NCI-H69 (cell line): ENCODE data around the gene CERS3.

ENCODE experiments used
- DNase-seq: peaks from one replicate; lab custom pipeline; 2025; lab: John Stamatoyannopoulos, UW

CERS3 gene

DNA sequence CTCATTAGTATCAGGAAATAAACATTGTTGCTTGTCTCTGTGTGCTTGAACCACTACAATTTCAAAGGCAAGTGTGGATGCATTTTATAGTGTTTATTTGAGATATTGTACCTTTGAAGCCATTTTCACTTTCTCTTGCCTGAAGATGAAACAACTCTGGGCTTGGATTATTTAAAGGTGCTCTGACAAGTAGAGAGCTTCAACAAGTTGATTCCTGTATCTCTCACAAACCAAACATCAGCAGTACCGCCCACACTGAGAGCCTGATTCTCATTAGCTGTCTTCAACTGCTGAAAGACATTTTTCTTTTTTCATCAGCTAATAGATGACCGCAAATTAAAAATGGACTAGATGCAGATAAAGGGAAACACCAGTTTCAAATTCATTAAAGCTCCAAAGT is 806 bp upstream of the CERS3 start:
- no peak for DNase-seq

DNA sequence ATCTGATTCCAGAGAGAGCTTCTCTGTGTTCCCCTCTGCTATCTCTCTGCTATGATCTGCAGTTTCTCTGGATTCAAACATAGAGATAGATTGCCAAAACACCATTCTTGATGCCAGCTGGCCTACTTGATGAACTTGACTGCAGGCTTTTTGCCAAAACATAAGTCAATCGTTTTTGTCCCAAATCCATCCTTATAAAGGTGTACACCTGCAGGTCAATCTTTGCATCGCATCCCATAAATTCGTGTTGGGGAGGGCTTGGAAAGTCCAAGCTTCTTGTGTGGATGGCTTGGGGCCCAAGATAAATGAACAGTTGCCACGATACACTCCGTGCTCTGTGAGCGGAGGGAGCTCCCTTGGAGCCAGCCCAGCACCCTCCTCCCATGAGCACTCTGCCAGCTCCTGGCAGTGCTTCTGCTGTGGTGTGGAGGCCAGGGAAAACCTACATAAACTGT is 2.7 kb downstream of the CERS3 start:
- no peak for DNase-seq

DNA sequence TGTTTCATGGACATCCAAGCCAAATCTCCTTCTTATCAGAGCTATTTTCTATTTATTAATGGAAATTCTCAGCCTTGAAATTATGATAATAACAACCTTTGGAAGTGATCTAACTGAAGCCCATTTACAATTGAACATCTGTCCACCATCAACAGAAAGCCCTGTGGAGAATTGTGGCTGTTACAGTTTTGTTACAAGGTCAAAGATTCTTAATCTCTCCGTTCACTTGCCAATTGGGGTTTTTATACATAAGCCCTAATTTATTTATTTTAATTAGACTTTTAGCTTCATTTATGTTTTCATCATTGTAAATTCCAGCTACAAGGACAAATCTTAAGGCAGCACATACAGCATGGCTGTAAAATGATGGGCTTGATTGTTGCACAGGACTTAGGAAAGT is 3.3 kb downstream of the CERS3 start:
- no peak for DNase-seq

DNA sequence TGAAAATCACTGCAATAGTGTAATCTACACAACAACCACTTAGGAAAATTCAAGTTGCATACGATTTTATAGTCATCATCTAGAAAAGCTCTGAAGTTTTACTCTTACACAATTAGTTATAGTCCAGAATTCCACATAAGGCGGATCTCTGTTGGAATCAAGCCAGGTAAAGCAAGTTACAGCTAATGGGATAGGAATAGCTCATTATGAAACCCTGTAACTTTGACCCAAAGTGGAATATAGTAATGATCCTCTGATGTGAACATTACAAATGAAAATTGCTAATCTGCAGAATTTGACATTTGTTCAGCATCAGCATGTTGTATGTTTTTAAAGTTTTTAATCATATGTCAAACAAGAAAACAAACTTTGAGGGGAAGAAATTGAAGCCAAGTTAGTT is 4.4 kb downstream of the CERS3 start:
- DNase-seq = no peak

DNA sequence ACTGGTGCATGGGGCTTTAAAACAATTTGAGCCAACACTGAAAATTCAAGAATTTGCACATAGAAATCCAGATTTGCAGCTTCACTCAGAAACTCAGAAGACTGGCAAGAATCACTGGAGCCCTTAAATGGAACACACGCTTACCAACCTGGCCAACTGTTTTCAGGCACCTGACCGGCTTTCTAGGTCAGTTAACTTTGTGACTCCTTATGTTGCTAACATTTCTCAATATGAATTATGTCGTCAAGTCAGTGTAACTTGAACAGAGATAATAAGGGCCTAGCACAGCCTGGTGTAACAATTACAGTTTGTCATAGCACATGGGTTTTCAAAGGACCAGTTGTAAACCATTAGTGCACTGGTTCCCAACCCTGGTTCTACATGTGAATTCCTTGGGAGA is 6.8 kb downstream of the CERS3 start:
- no peak for DNase-seq

DNA sequence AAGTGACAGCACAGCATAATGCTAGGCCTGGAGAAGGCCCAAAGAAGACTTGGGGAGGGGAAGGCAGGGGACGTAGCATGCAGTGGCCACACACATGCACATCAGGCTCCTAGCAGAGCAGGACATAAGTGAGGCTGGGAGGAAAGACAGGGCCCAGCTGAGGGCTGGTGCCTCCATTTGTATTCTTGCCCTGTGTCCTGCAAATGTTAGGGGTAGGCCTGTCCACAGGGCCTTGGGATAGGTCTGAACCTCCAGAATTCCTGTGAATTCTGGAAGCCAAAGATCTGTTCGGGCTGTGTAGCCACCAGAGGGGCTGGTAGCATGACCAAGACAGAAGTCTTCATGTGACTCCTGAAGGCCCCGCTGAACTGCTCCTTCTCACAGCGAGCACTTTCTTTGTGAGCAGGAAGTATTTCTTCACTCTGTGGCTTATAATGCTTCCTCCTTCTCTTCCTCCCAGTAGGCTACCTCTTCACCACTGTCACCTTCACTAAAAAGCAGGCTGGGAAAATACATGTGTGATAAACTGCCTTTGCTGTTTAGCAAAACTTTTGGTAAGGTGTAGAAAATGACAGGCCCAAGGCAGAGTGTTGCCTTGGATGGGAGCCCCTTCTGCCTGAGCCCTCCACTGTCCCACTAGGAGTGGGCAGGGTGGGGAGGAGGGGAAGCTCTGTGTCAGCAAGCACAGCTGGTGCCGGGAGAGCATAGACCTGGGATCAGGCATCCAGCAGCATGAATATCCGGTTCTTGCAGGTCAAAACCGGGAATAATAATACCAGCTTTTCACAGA is 8.4 kb downstream of the CERS3 start:
- no peak for DNase-seq

DNA sequence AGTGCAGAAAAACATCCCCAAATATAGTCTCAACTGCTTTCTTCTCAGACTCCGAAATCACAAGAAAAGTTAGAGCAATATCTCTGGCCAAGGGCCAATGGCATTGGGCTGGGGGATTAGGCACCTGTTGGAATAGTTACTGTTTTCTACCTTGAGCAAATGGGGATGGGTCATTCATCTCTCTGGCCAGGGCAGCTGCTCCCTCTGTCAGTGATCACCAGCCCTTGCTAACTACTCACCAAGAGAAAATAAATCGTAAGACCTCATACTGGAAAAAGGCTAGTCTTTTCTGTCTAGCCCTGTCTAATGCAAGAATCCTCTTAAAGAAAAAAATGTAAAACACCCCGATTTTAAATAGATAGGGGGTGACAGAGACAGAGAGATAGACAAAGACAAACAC is 10.9 kb downstream of the CERS3 start:
- no peak for DNase-seq

DNA sequence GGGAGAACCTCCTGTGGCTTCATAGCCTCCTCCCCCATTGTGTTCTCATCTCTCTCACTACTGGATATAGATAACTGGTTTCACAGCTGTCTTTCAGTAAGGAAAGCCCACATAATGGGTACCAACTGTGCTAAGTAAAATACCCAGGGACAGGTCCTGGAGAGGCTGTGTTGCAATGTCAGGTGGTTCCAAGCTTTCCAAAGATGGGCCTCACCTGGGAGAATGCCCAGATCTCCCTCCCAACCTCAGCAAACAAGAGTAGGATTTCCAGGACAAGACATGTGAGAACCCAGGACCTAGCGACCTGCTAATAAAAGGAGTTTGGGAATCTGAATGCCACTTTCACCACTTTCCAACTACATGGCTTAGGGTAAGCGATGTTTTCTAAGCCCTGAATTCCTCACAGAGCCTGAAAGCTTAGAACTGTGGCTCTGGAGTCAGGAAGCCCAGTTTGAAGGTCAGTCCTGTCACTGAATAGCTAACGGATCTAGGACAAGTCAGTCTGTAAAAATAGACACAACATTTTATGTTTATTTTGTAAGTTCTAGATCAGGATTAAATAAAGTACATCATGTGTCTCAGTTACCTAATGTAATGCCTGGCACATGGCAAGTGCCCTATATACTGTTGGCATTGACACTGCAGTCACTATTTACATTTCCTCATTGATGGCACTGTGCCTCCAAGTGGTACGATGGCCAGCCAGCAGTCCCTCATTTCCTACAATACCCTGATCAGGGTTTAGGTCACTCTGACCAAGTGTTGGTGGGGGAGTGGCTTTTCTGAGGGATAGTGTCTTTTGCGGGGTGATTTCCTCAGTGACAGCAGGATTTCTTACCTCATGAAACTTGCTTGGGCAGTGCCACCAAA is 11.9 kb downstream of the CERS3 start:
- no peak for DNase-seq

DNA sequence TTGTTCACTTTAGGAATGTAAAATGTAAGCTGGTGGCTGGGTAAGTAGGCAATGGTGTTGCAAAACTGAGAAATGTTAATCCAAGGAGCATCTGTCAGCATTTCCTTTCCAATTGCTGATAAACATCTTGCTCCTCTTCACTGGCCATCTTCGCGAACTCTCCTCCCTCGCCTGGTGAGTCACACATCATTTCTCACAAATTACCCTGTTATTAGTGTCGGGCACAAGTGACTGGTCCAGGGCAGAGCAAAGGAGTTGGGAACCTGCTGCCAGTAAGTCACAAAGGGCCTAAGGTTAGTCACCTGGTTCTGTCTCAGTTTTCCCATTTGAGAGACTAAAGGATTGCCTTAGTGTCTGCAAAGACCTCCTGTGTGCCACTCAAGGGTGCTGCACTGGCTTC is 13.0 kb downstream of the CERS3 start:
- no peak for DNase-seq

DNA sequence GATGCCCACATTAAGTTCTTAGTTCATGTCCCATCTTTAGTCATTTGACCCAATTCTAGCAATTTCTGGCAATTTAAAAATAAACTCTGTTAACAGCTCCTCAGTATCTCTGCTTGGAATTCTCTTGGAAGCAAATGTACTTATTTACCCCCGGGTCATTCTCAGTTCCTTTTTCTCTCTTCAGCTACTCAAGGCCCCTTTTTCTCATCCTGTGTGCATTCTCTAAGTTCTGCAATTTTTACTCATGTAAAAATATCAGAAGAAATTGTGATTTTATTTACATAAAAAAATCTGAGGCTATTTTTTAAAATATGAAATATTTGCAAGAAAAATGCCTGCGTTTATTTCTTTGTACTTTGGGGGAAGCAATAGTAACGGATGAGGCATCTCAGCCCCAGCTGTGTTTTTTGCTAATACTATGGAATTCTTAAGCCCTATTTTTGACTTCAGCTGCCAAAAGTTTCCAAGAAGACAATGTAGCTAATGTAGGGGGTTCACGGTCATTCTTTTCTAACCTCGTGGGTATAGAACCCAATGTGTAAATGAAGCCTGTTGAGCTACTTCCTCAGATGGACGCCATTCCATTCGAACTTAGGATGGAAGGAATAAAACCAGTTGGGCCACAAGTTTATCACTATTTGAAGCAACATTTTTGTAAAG is 20.0 kb downstream of the CERS3 start:
- no peak for DNase-seq

DNA sequence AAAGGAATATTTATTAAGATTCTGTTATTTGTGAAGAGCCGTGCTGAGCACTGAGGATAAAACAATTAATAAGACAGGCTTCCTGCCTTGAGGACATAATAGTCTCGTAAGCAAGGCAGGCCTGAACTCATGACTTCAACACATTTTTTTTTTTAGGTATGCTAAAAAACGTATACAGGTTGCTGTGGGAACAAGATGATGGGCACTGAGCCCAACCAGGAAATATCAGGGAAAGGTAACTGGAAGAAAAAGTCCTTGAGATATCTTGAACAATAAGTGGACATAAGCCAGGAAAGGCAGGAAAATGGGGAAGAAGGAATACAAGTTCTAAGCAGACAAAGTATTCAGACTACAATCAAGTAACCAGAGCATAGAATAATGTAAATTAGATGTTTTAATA is 26.1 kb downstream of the CERS3 start:
- DNase-seq = no peak

DNA sequence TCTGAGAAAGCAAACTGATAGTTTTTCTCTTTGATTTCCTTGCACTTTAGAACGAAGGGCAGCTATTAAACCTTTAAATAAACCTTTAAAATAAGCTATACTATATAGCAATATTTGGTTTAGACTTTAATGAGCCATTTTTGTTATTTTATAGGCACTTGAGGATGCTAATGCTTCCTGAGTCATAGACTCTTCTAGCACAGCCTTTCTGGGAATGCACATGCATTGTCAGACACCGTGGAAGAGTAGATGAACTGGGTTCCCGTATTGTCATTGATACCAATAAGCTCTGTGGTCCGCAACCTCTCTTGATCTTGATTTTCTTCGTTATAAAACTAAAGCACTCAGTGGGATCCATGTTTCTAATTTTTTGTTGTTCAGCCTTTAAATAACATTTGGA is 27.6 kb downstream of the CERS3 start:
- DNase-seq = no peak

DNA sequence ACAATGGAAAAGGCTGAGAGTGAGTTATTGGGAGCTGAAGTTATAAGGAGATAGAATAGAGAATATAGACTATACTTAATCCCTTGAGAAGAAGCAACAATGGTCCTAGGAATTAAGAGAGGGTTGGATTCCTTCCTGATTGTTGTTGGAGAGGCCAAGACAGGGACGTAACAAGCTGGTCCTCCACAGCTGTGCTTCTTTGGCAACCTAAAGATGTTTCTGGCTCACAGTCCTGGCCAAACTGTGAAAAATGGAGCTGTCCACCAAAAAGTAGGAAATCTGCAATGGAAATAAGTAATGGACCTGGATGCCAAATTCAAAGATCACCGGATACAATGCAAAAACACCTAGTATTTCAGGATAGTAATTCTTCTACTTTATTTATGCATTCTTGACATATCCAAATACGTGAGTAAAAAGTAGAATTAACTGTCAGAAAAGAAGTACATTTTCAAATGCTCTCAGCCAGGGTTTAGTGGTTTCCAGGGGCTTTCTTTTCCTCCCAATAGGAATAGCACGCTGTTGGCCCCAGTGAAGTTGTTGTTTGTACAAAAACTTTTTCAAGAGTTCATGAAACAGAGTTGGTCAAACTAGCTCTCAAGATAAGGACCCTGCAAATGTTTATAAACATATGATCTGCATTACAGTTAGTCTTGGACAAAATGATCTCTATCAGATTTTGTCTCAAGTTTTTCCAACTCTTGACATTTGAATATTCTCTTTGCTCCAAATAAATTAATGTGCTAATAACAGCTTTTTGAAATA is 28.3 kb downstream of the CERS3 start:
- DNase-seq = no peak

DNA sequence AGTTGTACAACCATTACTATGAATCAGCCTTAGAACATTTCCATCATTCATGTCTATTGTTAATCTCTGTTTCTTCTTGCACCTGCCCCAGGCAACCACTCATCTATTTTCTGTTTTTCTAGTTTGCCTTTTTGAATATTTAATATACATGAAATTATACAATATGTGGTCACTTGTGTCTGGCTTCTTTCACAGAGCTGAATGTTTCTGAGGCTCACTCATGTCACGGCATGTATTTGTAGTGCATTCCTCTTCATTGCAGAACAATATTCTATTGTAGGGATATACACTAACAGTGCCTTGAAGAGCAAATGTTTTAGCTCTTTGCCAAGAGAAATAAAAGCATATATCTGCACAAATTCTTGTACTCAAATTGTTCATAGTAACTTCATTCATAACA is 32.9 kb downstream of the CERS3 start:
- no peak for DNase-seq

DNA sequence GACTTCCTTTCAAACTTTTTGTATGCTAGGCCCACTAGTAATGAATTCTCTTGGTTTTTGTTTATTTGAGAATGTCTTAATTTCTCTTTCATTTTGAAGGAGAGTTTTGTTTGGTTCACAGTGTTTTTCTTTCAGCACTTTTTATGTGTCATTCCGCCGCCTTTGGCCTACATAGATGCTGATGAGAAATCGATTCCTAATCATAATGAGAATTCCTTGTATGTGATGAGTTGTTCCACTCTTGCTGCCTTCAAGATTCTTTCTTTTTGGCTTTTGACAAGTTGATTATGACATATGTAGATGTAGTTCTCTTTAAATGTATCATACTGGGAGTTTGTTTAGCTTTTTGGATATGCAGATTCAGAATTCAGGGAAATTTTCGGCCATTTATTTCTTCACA is 35.5 kb downstream of the CERS3 start:
- no peak for DNase-seq

DNA sequence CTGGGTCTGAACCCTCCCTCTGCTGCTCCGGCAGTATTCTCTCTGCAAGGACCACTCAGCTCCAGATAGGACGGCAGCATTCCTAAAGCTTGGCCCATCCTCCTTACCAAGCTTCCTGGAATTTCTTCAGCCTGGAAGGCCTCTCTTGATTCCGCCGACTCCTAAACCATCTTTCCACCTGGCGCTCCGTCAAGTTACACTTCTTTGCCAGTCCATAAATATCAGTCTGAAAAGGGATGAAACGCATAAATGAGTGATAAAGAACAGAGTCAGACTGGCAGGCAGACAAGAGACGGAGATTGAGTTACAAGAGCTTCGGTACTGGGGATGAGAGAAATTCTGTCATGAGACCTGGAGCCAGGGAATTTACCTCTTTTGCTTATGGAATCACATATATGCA is 44.3 kb downstream of the CERS3 start:
- no peak for DNase-seq

DNA sequence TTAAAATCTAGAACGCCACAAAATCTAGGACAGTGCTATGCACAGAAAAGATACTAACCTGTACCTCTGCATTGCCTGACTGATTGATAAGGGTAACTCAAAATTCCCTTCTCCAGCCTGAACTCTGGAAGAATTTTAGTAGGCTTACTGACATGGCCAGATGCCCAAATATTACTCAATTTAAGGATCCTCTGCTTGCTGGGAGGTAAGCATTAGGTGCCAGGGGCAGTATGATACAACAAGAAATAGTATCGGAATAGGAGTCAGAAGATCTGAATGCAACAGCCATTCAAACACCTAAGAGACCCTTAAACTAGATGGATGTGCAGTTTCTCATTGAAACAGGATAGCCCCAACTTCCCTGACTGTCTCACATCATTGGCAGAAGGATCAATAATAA is 45.4 kb downstream of the CERS3 start:
- DNase-seq = no peak

DNA sequence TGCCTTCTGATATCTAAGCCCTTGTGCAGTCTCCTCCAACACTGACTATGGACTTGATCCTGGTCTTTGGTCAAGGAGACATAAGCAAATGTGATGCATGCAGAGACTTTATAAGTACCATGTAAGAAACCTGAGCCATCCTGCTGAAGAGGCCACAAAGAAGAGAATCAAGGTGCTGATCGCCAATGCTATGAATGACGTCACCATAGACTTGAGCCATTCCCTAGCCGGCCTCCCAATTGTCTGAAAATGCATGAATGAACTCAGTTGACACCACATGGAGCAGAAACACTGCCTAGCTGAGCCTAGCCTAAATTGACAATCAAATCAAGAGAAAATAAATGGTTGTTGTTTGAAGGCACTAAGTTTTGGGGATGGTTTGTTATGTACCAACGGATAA is 51.9 kb downstream of the CERS3 start:
- no peak for DNase-seq

DNA sequence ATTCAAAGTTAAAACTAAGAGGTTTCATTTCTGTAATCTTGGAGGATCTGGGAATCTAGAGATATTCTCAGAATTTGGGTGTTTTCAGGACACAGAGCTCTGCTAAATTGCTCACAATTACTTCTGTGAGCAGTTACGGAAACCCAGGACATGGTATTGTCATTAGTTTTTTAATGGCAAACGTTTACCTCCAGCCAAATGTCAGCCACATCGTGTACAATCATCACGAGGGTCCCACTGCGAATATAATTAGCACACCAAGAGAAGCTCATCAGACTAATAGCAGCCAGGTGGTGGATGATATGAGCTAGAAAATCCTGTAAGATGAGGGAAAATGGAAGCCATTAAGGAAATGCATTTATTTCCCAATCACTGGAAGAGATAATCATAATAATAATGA is 56.0 kb downstream of the CERS3 start:
- no peak for DNase-seq

DNA sequence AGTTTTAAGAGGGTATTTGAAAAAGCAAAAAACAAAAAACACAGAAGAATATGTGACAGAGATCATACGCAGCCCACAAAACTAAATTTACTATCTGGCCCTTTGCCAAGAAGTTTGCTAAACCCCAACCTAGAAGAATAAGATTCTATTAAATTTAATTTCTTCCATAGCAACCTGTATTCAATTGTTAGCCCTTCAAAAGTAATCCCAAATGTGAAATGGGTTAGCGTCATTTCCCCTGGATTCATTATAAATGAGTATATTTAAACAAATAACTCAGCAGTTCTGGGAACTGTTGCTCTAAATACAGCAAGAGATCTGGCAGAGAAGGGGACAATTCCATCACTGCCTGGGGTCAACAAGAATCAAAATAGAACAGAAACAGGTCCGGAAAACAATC is 56.8 kb downstream of the CERS3 start:
- no peak for DNase-seq

DNA sequence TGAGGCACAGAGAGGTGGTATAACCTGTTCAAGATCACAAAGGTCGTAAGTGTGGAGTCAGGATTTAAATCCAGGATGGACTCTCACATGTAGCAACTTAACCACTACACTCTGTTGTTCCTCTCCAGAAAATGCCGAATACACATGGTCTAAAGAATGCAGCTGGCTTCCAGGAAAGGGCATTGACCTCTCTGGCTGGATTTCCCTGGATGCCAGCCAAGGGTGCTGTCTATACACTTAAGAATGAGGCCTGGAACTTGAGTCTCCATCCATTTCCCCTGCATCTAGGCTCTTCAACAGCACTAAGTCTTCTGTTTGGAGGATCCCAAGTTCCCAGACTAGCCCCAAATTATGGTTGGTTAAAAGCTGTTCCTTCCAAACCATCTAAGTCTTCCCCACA is 60.5 kb downstream of the CERS3 start:
- DNase-seq = no peak

DNA sequence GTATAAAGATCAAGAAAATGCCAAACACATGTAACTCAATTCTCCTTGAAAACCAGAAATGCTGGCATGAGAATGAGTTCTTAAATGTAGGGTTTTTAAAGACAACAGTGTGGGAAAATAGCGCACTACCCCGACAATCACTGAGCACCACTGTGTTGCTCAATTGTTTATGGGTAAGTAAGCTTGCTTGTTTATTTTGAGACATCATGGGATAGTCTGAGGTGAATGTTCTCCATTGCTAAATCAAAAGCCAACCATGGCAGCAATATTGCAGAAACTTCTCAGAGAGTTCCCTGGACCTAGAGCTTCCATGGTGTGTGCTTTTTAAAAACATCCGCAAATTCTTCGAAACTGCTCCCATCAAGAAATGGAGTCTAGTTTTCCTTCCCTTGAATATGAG is 62.7 kb downstream of the CERS3 start:
- no peak for DNase-seq
